ENCODE data around the gene DDX24.

DDX24 gene

DNA sequence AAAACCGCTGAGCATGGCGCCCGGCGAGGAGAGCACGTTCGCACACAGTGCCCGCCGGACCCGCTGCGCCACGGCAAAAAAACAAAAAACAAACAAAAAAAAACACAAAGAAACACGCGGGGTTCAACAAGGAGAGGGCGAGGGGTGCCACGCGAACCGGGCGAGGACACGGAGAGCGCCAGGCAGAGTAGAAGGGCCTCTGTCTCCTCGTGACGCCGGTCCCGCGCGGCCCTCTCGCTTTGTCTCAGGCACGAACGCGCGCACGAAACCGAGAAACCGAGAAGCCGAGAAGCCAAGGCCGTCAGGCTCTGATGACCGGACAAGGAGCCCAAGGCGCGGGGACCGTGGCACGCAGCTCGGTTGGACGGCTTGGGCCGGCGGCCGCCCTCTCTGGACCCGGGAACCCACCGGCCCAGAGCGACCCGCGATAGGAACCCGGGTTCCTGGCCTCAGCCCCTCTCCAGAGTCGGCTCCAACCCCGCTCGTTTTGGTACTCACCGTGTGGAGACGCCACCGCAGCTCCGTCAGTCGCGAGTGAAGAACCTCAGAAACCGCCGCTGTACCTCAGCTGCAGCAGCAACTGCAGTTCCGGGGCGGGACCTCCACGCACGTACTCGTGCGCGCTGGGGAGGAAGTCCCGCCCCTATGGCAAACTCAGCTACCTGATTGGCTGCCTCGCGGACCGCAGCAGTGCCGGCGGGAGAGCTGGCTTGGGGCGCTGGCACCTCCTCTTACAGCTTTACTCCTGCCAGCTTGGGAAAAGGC is at the start of gene DDX24, which contains the start of gene IFI27L1:
Gene DDX24 (minus strand): TSS at position 582 of the 765 bp plus-strand sequence. CDS start 1,460 bp downstream, outside the sequence.
Gene IFI27L1 (plus strand): TSS at position 690 of the 765 bp plus-strand sequence. CDS start 15,628 bp downstream, outside the sequence.
- DNase-seq (ENCODE audit: insufficient read length, low spot score) (peak; percentile 83), FAIRE-seq (no peak)
- TF ChIP-seq, protein P1, sequence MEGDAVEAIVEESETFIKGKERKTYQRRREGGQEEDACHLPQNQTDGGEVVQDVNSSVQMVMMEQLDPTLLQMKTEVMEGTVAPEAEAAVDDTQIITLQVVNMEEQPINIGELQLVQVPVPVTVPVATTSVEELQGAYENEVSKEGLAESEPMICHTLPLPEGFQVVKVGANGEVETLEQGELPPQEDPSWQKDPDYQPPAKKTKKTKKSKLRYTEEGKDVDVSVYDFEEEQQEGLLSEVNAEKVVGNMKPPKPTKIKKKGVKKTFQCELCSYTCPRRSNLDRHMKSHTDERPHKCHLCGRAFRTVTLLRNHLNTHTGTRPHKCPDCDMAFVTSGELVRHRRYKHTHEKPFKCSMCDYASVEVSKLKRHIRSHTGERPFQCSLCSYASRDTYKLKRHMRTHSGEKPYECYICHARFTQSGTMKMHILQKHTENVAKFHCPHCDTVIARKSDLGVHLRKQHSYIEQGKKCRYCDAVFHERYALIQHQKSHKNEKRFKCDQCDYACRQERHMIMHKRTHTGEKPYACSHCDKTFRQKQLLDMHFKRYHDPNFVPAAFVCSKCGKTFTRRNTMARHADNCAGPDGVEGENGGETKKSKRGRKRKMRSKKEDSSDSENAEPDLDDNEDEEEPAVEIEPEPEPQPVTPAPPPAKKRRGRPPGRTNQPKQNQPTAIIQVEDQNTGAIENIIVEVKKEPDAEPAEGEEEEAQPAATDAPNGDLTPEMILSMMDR (IDR thresholded peaks at IDR 0.05; ENCODE audit: insufficient read depth, missing control alignments), result no peak

DNA sequence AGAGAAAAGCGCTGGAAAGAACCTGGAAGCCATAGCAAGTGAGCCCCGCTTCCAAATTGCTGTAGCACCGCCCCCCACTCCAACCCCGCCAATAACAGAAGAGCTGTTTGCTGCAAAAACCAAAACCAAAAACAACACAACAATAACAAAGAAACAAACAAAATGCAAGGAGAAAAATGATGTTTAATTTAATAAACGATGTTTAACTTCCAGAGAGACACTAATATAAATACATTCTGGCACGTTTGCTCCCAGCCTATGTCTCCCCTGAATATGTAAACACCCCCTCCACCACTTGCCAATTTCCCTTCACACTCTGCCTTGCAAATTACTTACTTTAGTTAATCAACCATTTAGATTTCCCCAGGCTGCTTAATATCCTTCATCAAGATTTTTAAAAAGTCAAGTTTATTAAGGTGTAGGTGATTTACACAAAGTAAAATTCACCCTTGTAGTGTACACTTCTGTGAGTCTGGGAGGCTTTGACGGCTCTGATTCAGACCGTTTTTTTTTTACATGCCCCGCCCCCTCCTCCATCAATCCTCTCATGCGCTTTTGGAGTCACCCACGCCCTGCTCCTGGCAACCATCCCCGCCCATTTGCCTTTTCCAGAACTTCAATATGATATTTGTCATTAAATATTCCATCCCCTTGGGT is 48.9 kb upstream of the DDX24 start:
- FAIRE-seq, result no peak
- DNase-seq (ENCODE audit: insufficient read length, low spot score), result no peak
- TF ChIP-seq, protein P1 (IDR thresholded peaks at IDR 0.05; ENCODE audit: insufficient read depth, missing control alignments), result no peak

DNA sequence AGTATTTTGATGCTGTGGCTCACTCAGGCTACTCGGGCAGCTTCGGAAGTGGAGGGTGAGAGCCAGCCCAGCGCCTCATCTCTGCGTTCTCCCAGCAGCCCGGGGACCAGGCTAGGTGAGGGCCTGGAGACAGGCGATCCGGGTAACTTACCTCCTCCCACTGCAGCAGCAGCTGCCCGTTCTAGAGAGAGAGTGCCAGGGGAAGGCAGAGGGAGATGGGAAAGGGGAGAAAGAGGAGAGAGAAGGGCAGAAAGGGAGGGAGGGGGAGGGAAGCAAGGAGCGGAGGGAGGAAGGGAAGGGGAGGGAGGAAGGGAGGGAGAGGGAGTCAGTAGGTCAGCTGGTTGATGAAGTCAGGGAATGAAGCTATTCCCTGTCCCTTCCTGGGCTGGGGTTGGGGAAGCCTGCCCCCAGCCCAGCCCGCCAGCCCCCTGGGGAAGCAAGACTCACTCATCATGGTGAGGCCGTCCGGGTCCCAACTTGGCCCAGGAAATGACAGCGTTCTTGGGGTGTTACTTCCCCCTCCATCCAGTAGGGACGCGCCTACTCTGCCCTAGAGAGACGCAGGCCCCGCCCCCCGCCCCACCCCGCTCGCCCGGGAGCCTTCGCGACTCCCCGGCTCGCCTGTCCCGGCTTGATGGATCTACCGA is 48.2 kb upstream of the DDX24 start, which contains the start of gene IFI27L2:
Gene IFI27L2 (minus strand): TSS at position 494 of the 647 bp plus-strand sequence. CDS start 40 bp downstream, at position 454.
- DNase-seq (ENCODE audit: insufficient read length, low spot score) (peak; percentile 75), FAIRE-seq (no peak)
- TF ChIP-seq, protein P1 (IDR thresholded peaks at IDR 0.05; ENCODE audit: insufficient read depth, missing control alignments), result no peak

- FAIRE-seq, result no peak
- TF ChIP-seq, protein P1 (IDR thresholded peaks at IDR 0.05; ENCODE audit: insufficient read depth, missing control alignments), result no peak
- DNase-seq (ENCODE audit: insufficient read length, low spot score), result no peak
Observed at GRCh38 chr14:94128216-94128839, 47.3 kb upstream of the DDX24 start.

GRCh38 chr14:94127330-94127729 is 46.3 kb upstream of the DDX24 start:
- DNase-seq (ENCODE audit: insufficient read length, low spot score), result no peak
- TF ChIP-seq, protein P1 (IDR thresholded peaks at IDR 0.05; ENCODE audit: insufficient read depth, missing control alignments), result no peak
- no peak for FAIRE-seq

- TF ChIP-seq, protein P1 (IDR thresholded peaks at IDR 0.05; ENCODE audit: insufficient read depth, missing control alignments), result no peak
- DNase-seq (ENCODE audit: insufficient read length, low spot score) (no peak), FAIRE-seq (no peak)
Observed at GRCh38 chr14:94126800-94127199, 45.8 kb upstream of the DDX24 start.
